Testis (tissue), 2 donors: ENCODE measurements around the gene FHIP1B.

Source experiments
- CTCF ChIP-seq, 3 experiments: fragments of 450-650 bp in 2 of 3; fragments of 200-600 bp in 1 of 3; sonication (generic) in 1 of 3; IDR thresholded peaks; one replicate each; pipeline ENCODE4 v1.5.1; 2016 to 2019; ENCODE audit warnings: antibody characterized with exemption in 3 of 3, mild to moderate bottlenecking in 2 of 3, moderate library complexity in 1 of 3
- POLR2A ChIP-seq: fragments of 450-650 bp; IDR thresholded peaks from one replicate; pipeline ENCODE4 v1.6.1; 2017; ENCODE audit warnings: antibody characterized with exemption, mild to moderate bottlenecking, moderate library complexity

GRCh38 chr11:6232899-6233298 lies 1.5 kb downstream of the FHIP1B start:
- TF ChIP-seq CTCF (IDR thresholded peaks at IDR 0.05) (no peak), POLR2A (no peak)
